ENCODE data around the gene PCTP.

Gene PCTP

GRCh38 chr17:55770196-55770870 is 19.5 kb downstream of the PCTP start:
- Mint-ChIP-seq H3K9me3 (no peaks in the 10 kb centered on the region), H3K27me3 (no peaks in the 10 kb centered on the region), H3K36me3 (ENCODE audit: insufficient read depth) (peaks cover 7% of the 10 kb centered on the region), H3K4me1 (ENCODE audit: low read depth in 2 of 2) (peaks cover 0 to 3% of the 10 kb centered on the region in 2 donors), H3K4me3 (no peak overlapping the region), H3K27ac (no peak overlapping the region)
- ATAC-seq (replicated peaks) (no peak), DNase-seq (no peak)

GRCh38 chr17:55772086-55772485 is 21.2 kb downstream of the PCTP start:
- Mint-ChIP-seq H3K4me3 (no peak overlapping the region), H3K36me3 (ENCODE audit: insufficient read depth) (peaks cover 12% of the 10 kb centered on the region)
- no peak for ATAC-seq (replicated peaks)

DNA sequence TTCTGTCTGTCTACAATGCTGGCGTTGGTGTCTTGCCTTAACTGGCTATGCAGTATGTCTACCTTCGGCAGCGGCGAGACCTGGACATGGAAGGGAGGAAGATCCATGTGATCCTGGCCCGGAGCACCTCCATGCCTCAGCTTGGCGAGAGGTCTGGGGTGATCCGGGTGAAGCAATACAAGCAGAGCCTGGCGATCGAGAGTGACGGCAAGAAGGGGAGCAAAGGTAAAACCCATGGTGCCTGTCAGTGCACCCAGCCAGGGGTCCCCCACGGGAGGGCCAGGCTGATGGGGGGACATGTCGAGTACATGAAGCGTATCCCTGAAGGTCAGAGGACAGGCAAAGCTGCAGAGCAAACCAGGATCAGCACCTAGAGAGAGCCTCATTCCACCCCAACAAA is 22.8 kb downstream of the PCTP start:
- Mint-ChIP-seq H3K36me3 (ENCODE audit: insufficient read depth) (peaks cover 12% of the 10 kb centered on the region), H3K27ac (no peak overlapping the region), H3K4me3 (no peak overlapping the region), H3K27me3 (no peaks in the 10 kb centered on the region), H3K4me1 (ENCODE audit: low read depth in 2 of 2) (peaks cover 0 to 3% of the 10 kb centered on the region in 2 donors), H3K9me3 (no peaks in the 10 kb centered on the region)
- DNase-seq (no peak), ATAC-seq (replicated peaks) (no peak)

More at GRCh38 chr17:55772086-55772485, 21.2 kb downstream of the PCTP start:
- H3K4me1 Mint-ChIP-seq (ENCODE audit: low read depth in 2 of 2), result peaks cover 0 to 3% of the 10 kb centered on the region in 2 donors
- no peaks in the 10 kb centered on the region for H3K9me3 Mint-ChIP-seq
- DNase-seq, result no peak
- no peaks in the 10 kb centered on the region for H3K27me3 Mint-ChIP-seq
- H3K27ac Mint-ChIP-seq, result no peak overlapping the region

- Mint-ChIP-seq H3K27me3 (no peaks in the 10 kb centered on the region), H3K27ac (no peak overlapping the region), H3K4me1 (ENCODE audit: low read depth in 2 of 2) (peaks cover 0 to 3% of the 10 kb centered on the region in 2 donors), H3K36me3 (ENCODE audit: insufficient read depth) (peaks cover 12% of the 10 kb centered on the region), H3K9me3 (no peaks in the 10 kb centered on the region), H3K4me3 (no peak overlapping the region)
- DNase-seq (no peak), ATAC-seq (replicated peaks) (no peak)
These were observed 24.0 kb downstream of the PCTP start for GRCh38 chr17:55774846-55775271.

- DNase-seq (no peak), ATAC-seq (replicated peaks) (no peak)
- Mint-ChIP-seq H3K27ac (no peak overlapping the region), H3K4me1 (ENCODE audit: low read depth in 2 of 2) (peaks cover 0 to 3% of the 10 kb centered on the region in 2 donors), H3K36me3 (ENCODE audit: insufficient read depth) (peaks cover 12% of the 10 kb centered on the region), H3K9me3 (no peaks in the 10 kb centered on the region), H3K27me3 (no peaks in the 10 kb centered on the region), H3K4me3 (no peak overlapping the region)
These were observed 25.4 kb downstream of the PCTP start for GRCh38 chr17:55776271-55776670.

GRCh38 chr17:55777471-55777971 is 26.7 kb downstream of the PCTP start:
- H3K4me3 Mint-ChIP-seq, result no peak overlapping the region
- no peaks in the 10 kb centered on the region for H3K4me1 Mint-ChIP-seq (ENCODE audit: low read depth in 2 of 2)
- no peaks in the 10 kb centered on the region for H3K9me3 Mint-ChIP-seq
- no peak overlapping the region for H3K27ac Mint-ChIP-seq
- H3K27me3 Mint-ChIP-seq, result no peaks in the 10 kb centered on the region
- H3K36me3 Mint-ChIP-seq (ENCODE audit: insufficient read depth), result peaks cover 12% of the 10 kb centered on the region
- ATAC-seq (replicated peaks) (no peak), DNase-seq (no peak)

DNA sequence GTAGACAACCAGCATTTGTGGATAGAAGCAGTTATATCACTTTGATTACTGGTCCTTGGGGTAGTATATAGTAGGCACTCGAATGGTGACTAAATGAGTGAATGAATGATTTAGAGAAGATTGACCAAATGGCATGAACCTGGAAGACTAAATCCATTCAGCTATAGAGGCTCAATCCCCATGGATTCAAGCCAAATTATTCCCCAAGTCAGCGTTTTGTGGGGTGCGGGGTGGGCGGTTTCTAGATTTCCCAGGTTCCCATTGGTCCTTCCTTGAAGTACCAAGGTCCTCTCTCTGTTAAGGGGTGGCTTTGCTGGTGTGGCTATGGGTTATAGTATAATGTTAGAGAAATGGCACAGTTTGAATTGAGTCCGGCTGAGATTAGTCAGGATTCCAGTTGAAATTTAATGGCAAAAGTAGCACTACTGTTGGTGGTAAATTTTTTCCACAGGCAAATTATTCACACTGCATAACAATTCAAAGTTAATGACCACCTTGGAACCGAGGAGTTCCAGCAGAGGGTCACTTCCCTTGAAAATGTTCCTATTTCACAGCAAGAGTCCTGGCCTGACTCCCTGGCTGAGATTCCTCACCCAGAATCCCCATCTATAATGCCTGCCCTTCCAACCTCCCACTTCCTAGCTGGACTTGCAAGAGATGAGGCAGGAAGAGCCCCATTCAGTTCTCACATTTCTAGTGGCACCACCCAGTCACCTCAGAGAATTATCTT is 27.7 kb downstream of the PCTP start:
- no peaks in the 10 kb centered on the region for H3K4me1 Mint-ChIP-seq (ENCODE audit: low read depth in 2 of 2)
- H3K9me3 Mint-ChIP-seq, result no peaks in the 10 kb centered on the region
- peaks cover 12% of the 10 kb centered on the region for H3K36me3 Mint-ChIP-seq (ENCODE audit: insufficient read depth)
- no peak overlapping the region for H3K4me3 Mint-ChIP-seq
- H3K27ac Mint-ChIP-seq, result no peak overlapping the region
- H3K27me3 Mint-ChIP-seq, result no peaks in the 10 kb centered on the region
- DNase-seq (no peak), ATAC-seq (replicated peaks) (no peak)

GRCh38 chr17:55783684-55784245 is 32.9 kb downstream of the PCTP start:
- no peaks in the 10 kb centered on the region for H3K9me3 Mint-ChIP-seq
- peaks cover 7 to 9% of the 10 kb centered on the region in 2 donors for H3K27me3 Mint-ChIP-seq
- no peaks in the 10 kb centered on the region for H3K36me3 Mint-ChIP-seq (ENCODE audit: insufficient read depth)
- ATAC-seq (replicated peaks), result no peak
- no peak overlapping the region for H3K4me3 Mint-ChIP-seq
- H3K27ac Mint-ChIP-seq, result no peak overlapping the region
- no peak for DNase-seq
- no peaks in the 10 kb centered on the region for H3K4me1 Mint-ChIP-seq (ENCODE audit: low read depth in 2 of 2)

DNA sequence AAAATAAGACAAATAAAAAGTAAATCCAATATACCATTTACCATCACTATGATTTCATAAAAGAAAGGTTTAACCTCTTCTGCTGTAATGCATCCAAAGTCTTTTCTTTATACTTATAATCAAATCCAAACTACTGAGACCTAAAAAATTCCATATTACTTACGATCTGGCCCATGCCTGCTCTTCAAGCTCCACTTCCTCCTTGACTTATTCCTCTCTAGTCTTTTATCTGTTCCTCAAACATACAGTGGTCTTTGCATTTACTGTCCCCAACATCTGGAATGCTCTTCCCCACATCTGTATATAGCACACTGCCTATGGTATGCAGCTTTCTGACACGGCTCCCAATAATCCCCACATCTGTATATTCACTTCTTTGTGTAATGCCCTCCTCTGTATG is 33.8 kb downstream of the PCTP start:
- DNase-seq, result no peak
- ATAC-seq (replicated peaks), result no peak
- peaks cover 9 to 14% of the 10 kb centered on the region in 2 donors for H3K27me3 Mint-ChIP-seq
- H3K27ac Mint-ChIP-seq, result no peak overlapping the region
- no peaks in the 10 kb centered on the region for H3K9me3 Mint-ChIP-seq
- H3K36me3 Mint-ChIP-seq (ENCODE audit: insufficient read depth), result no peaks in the 10 kb centered on the region
- H3K4me3 Mint-ChIP-seq, result no peak overlapping the region
- H3K4me1 Mint-ChIP-seq (ENCODE audit: low read depth in 2 of 2), result no peaks in the 10 kb centered on the region

DNA sequence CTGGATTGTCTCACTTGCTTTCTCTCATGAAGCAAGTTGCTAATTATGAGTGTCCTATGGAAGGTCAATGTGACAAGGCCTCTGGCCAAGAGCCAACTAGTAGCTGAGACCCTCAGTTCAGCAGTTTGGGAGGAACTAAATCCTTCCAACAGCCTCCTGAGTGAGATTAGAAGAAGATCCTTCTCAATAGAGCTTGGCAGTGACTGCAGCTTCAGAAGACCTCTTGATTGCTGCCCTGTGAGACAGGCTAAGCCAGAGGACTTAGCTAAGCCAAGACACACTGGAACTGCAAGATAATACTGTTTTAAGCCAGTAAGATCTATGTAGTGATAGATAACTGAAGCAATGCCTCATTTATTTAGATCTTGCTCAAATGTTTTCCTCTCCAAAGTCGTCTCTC is 34.3 kb downstream of the PCTP start:
- Mint-ChIP-seq H3K4me3 (no peak overlapping the region), H3K4me1 (ENCODE audit: low read depth in 2 of 2) (no peaks in the 10 kb centered on the region), H3K9me3 (no peaks in the 10 kb centered on the region), H3K36me3 (ENCODE audit: insufficient read depth) (no peaks in the 10 kb centered on the region), H3K27ac (no peak overlapping the region), H3K27me3 (peaks cover 9 to 14% of the 10 kb centered on the region in 2 donors)
- DNase-seq (no peak), ATAC-seq (replicated peaks) (no peak)

GRCh38 chr17:55793272-55793671 is 42.4 kb downstream of the PCTP start:
- no peak overlapping the region for H3K4me3 Mint-ChIP-seq
- no peak for ATAC-seq (replicated peaks)
- no peak overlapping the region for H3K27ac Mint-ChIP-seq
- H3K27me3 Mint-ChIP-seq, result peaks cover 6 to 7% of the 10 kb centered on the region in 2 donors
- no peaks in the 10 kb centered on the region for H3K4me1 Mint-ChIP-seq (ENCODE audit: low read depth in 2 of 2)
- no peak for DNase-seq
- H3K36me3 Mint-ChIP-seq (ENCODE audit: insufficient read depth), result no peaks in the 10 kb centered on the region
- no peaks in the 10 kb centered on the region for H3K9me3 Mint-ChIP-seq

- DNase-seq (no peak), ATAC-seq (replicated peaks) (no peak)
- Mint-ChIP-seq H3K4me1 (ENCODE audit: low read depth in 2 of 2) (no peaks in the 10 kb centered on the region), H3K9me3 (peaks cover 0 to 5% of the 10 kb centered on the region in 2 donors), H3K27me3 (peaks cover 0 to 6% of the 10 kb centered on the region in 2 donors), H3K4me3 (no peak overlapping the region), H3K27ac (no peak overlapping the region), H3K36me3 (ENCODE audit: insufficient read depth) (no peaks in the 10 kb centered on the region)
These were observed 44.1 kb downstream of the PCTP start for GRCh38 chr17:55794725-55795482.

GRCh38 chr17:55806745-55807495 is 56.1 kb downstream of the PCTP start:
- Mint-ChIP-seq H3K9me3 (peaks cover 0 to 7% of the 10 kb centered on the region in 2 donors), H3K4me1 (ENCODE audit: low read depth in 2 of 2) (no peaks in the 10 kb centered on the region), H3K36me3 (ENCODE audit: insufficient read depth) (no peaks in the 10 kb centered on the region), H3K27ac (no peak overlapping the region), H3K4me3 (no peak overlapping the region), H3K27me3 (no peaks in the 10 kb centered on the region)
- ATAC-seq (replicated peaks) (no peak), DNase-seq (no peak)
